ENCODE measurements around the gene AP2A2. TPM values are rescaled to one million over a fixed set of nuclear protein-coding genes. Genes with fewer than 3 reads are reported as not detected.

AP2A2 gene
- total RNA-seq, 4 donors from 2014 or later = 70.5 to 130 (median 102) TPM

- intact Hi-C loops (cut with DNase I; ENCODE audit: low total_unique reads) = no loop called here
Observed at GRCh38 chr11:1025410-1026162, 99.9 kb downstream of the AP2A2 start.

DNA sequence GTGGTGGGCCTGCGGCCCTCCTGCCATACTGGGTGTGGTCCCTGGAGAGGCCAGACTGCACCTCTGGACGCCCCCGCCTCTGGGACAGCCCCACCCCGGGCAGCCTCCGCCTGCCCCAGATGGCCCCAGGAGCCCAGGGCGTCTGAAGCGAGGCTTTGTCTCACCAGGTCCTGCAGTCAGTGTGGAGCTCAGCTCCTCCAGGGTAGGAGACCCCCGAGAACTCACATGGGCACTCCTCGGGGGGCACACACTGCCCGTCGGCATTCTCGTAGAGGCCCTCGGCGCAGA, 100.4 kb downstream of the AP2A2 start:
- H3K9me3 ChIP-seq = no peaks in the 10 kb centered on the region
- WGBS, 2 donors (ENCODE audit: low coverage in 1 of 2) = 41% methylated on average over 7 of the region's 14 CpGs; no CpG with 5 or more reads in 1 of the 2 donors
- no peak for DNase-seq
- peaks cover 4% of the 10 kb centered on the region for H3K27me3 ChIP-seq
- TF ChIP-seq EP300 (IDR thresholded peaks at IDR 0.05; ENCODE audit: low read depth) (no peak), POLR2A (IDR thresholded peaks at IDR 0.05) (no peak), POLR2AphosphoS5 (IDR thresholded peaks at IDR 0.05) (no peak)
- TF ChIP-seq, protein P1, sequence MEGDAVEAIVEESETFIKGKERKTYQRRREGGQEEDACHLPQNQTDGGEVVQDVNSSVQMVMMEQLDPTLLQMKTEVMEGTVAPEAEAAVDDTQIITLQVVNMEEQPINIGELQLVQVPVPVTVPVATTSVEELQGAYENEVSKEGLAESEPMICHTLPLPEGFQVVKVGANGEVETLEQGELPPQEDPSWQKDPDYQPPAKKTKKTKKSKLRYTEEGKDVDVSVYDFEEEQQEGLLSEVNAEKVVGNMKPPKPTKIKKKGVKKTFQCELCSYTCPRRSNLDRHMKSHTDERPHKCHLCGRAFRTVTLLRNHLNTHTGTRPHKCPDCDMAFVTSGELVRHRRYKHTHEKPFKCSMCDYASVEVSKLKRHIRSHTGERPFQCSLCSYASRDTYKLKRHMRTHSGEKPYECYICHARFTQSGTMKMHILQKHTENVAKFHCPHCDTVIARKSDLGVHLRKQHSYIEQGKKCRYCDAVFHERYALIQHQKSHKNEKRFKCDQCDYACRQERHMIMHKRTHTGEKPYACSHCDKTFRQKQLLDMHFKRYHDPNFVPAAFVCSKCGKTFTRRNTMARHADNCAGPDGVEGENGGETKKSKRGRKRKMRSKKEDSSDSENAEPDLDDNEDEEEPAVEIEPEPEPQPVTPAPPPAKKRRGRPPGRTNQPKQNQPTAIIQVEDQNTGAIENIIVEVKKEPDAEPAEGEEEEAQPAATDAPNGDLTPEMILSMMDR (IDR thresholded peaks at IDR 0.05) = no peak
- H3K36me3 ChIP-seq = no peaks in the 10 kb centered on the region
- H3K27ac ChIP-seq = no peak overlapping the region
- no peaks in the 10 kb centered on the region for H3K4me1 ChIP-seq
- in situ Hi-C loops (cut with MboI; ENCODE audit: low pct_ligation_motif_present in 1 of 4, low pct_unique_long_range_greater_than_20kb in 1 of 4, low sequenced_read_pairs in 3 of 4) (loop anchor here in 3 of 4 donors (25.0 kb wide), 2 partner anchors 114 to 164 kb away; partner anchors contain the start of gene CHID1 (in 1 of the 3)), intact Hi-C loops (cut with DNase I; ENCODE audit: low total_unique reads) (no loop called here)
- H3K4me3 ChIP-seq = no peak overlapping the region

More at GRCh38 chr11:1025410-1026162, 99.9 kb downstream of the AP2A2 start:
- DNase-seq = no peak
- in situ Hi-C loops (cut with MboI; ENCODE audit: low pct_ligation_motif_present in 1 of 4, low pct_unique_long_range_greater_than_20kb in 1 of 4, low sequenced_read_pairs in 3 of 4) = loop anchor here in 3 of 4 donors (25.0 kb wide), 2 partner anchors 113 to 163 kb away; partner anchors contain the start of gene CHID1 (in 1 of the 3)
- H3K27me3 ChIP-seq = peaks cover 2% of the 10 kb centered on the region
- WGBS, 2 donors (ENCODE audit: low coverage in 1 of 2) = 37% methylated on average over 8 of the region's 35 CpGs; no CpG with 5 or more reads in 1 of the 2 donors
- no peak overlapping the region for H3K4me3 ChIP-seq
- no peaks in the 10 kb centered on the region for H3K4me1 ChIP-seq
- H3K9me3 ChIP-seq = no peaks in the 10 kb centered on the region
- no peaks in the 10 kb centered on the region for H3K36me3 ChIP-seq
- TF ChIP-seq EP300 (IDR thresholded peaks at IDR 0.05; ENCODE audit: low read depth) (no peak), POLR2AphosphoS5 (IDR thresholded peaks at IDR 0.05) (no peak), POLR2A (IDR thresholded peaks at IDR 0.05) (no peak)
- TF ChIP-seq, protein P1 (IDR thresholded peaks at IDR 0.05) = no peak
- no peak overlapping the region for H3K27ac ChIP-seq

DNA sequence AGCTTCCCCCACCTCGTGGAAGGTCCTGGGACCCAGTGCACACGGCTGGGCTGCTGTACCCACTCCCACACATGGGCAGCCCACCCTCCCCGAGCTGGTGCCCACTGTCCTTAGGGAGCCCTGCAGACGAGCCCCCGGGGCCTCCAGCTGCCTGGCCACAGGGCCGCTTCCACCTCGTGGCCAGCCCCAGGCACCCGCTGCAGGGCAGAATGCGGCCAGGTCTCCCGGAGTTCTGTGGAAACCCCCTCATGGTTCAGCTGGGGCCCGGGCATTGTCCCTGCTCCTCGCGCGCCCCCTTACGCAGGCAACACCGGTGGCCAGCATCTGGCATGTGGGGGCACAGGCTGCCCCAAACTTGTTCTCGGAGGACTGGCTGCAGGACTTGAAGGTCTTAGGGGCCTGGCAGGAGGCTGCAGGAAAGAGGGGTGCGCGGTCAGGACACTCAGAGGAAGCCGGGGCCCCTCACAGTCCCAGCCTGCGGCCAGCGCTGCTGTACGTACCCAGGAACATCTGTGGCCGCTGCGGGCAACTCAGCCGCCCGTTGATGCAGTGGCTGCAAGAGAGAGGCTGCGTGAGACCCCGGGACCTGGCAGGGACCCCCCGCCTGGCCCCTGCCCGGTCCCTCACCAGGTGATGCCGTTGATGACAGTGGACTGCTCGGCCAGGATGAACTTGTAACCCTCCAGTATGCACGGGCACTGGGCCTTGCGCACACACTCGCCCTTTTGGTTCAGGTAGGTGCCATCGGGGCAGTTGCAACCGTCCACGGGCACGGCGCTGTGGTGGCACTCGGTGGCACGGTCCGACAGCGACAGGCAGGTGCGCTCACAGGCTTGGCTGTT, 101.2 kb downstream of the AP2A2 start:
- DNase-seq = no peak
- Histone ChIP-seq H3K27ac (no peak overlapping the region), H3K4me3 (no peak overlapping the region), H3K4me1 (no peaks in the 10 kb centered on the region), H3K9me3 (no peaks in the 10 kb centered on the region), H3K36me3 (no peaks in the 10 kb centered on the region), H3K27me3 (peaks cover 4% of the 10 kb centered on the region)
- in situ Hi-C loops (cut with MboI; ENCODE audit: low pct_ligation_motif_present in 1 of 4, low pct_unique_long_range_greater_than_20kb in 1 of 4, low sequenced_read_pairs in 3 of 4) = loop anchor here in 3 of 4 donors (25.0 kb wide), 2 partner anchors 115 to 165 kb away; partner anchors contain the start of gene CHID1 (in 1 of the 3)
- no peak for TF ChIP-seq POLR2A (IDR thresholded peaks at IDR 0.05)
- TF ChIP-seq EP300 (IDR thresholded peaks at IDR 0.05; ENCODE audit: low read depth) = no peak
- TF ChIP-seq, protein P1 (IDR thresholded peaks at IDR 0.05) = no peak
- intact Hi-C loops (cut with DNase I; ENCODE audit: low total_unique reads) = no loop called here
- 72% methylated on average over 44 of the region's 46 CpGs; no CpG with 5 or more reads in 1 of the 2 donors for WGBS, 2 donors (ENCODE audit: low coverage in 1 of 2)
